Stomach smooth muscle (tissue), 2 donors: ENCODE results near the gene SRSF3.

Experiments used
- H3K27ac ChIP-seq: one replicate; pipeline ENCODE4 v1.7.0; 2013; ENCODE audit warnings: mild to moderate bottlenecking, low read length, inconsistent platforms
- H3K27me3 ChIP-seq, 2 donors: one replicate each; pipeline ENCODE4 v1.7.0; 2013; ENCODE audit warnings: low read length in 2 of 2; ENCODE audit not compliant: insufficient read depth in 2 of 2, control insufficient read depth in 1 of 2
- H3K36me3 ChIP-seq, 2 donors: one replicate each; pipeline ENCODE4 v1.7.0; 2013; ENCODE audit warnings: low read length in 2 of 2; ENCODE audit not compliant: control insufficient read depth in 2 of 2, insufficient read depth in 2 of 2
- H3K4me1 ChIP-seq: one replicate; pipeline ENCODE4 v1.7.0; 2013; ENCODE audit warnings: low read length; ENCODE audit not compliant: control insufficient read depth, insufficient read depth
- H3K4me3 ChIP-seq, 2 donors: one replicate each; pipeline ENCODE4 v1.7.0; 2013; ENCODE audit warnings: low read length in 2 of 2
- H3K9ac ChIP-seq, 2 donors: one replicate each; pipeline ENCODE4 v1.7.0; 2013; ENCODE audit warnings: low read length in 2 of 2, mild to moderate bottlenecking in 1 of 2
- H3K9me3 ChIP-seq, 2 donors: one replicate each; pipeline ENCODE4 v1.7.0; 2013; ENCODE audit warnings: low read length in 2 of 2; ENCODE audit not compliant: control insufficient read depth in 2 of 2
- donor health status: healthy.
- donor health status: Pancreatic carcinoma.

The SRSF3 gene

GRCh38 chr6:36636687-36637418 is 42.7 kb downstream of the SRSF3 start:
- peaks cover 3% of the 10 kb centered on the region for H3K4me1 ChIP-seq
- no peaks in the 10 kb centered on the region for H3K36me3 ChIP-seq
- H3K4me3 ChIP-seq = no peak overlapping the region
- no peak overlapping the region for H3K9ac ChIP-seq
- no peak overlapping the region for H3K27ac ChIP-seq
- H3K27me3 ChIP-seq = no peaks in the 10 kb centered on the region
- H3K9me3 ChIP-seq = no peaks in the 10 kb centered on the region

- Histone ChIP-seq H3K9me3 (no peaks in the 10 kb centered on the region), H3K27me3 (no peaks in the 10 kb centered on the region), H3K4me3 (no peak overlapping the region), H3K36me3 (no peaks in the 10 kb centered on the region), H3K9ac (no peak overlapping the region), H3K4me1 (peaks cover 12% of the 10 kb centered on the region), H3K27ac (no peak overlapping the region)
Observed at GRCh38 chr6:36638579-36638978, 44.4 kb downstream of the SRSF3 start.

- H3K27ac ChIP-seq = no peak overlapping the region
- no peaks in the 10 kb centered on the region for H3K27me3 ChIP-seq
- H3K9me3 ChIP-seq = no peaks in the 10 kb centered on the region
- no peak overlapping the region for H3K4me3 ChIP-seq
- H3K36me3 ChIP-seq = no peaks in the 10 kb centered on the region
- H3K4me1 ChIP-seq = peaks cover 12% of the 10 kb centered on the region
- no peak overlapping the region for H3K9ac ChIP-seq
Observed at GRCh38 chr6:36639171-36639808, 45.1 kb downstream of the SRSF3 start.

GRCh38 chr6:36641543-36641942 is 47.4 kb downstream of the SRSF3 start:
- H3K27me3 ChIP-seq = no peaks in the 10 kb centered on the region
- no peak overlapping the region for H3K27ac ChIP-seq
- no peak overlapping the region for H3K4me3 ChIP-seq
- H3K9me3 ChIP-seq = no peaks in the 10 kb centered on the region
- H3K9ac ChIP-seq = no peak overlapping the region
- no peaks in the 10 kb centered on the region for H3K36me3 ChIP-seq
- peaks cover 12% of the 10 kb centered on the region for H3K4me1 ChIP-seq

- H3K4me3 ChIP-seq = no peak overlapping the region
- no peak overlapping the region for H3K9ac ChIP-seq
- peaks cover 12% of the 10 kb centered on the region for H3K4me1 ChIP-seq
- H3K27me3 ChIP-seq = no peaks in the 10 kb centered on the region
- no peak overlapping the region for H3K27ac ChIP-seq
- no peaks in the 10 kb centered on the region for H3K36me3 ChIP-seq
- no peaks in the 10 kb centered on the region for H3K9me3 ChIP-seq
Observed at GRCh38 chr6:36642913-36643817, 49.0 kb downstream of the SRSF3 start.

- no peak overlapping the region for H3K9ac ChIP-seq
- H3K27ac ChIP-seq = no peak overlapping the region
- peaks cover 12% of the 10 kb centered on the region for H3K4me1 ChIP-seq
Observed at GRCh38 chr6:36643977-36644376, 49.8 kb downstream of the SRSF3 start.

GRCh38 chr6:36649086-36649485 is 54.9 kb downstream of the SRSF3 start:
- Histone ChIP-seq H3K27me3 (no peaks in the 10 kb centered on the region), H3K9me3 (no peaks in the 10 kb centered on the region), H3K27ac (no peak overlapping the region), H3K36me3 (no peaks in the 10 kb centered on the region), H3K4me1 (peaks cover under 1% of the 10 kb centered on the region), H3K9ac (no peak overlapping the region), H3K4me3 (no peak overlapping the region)

More at GRCh38 chr6:36643977-36644376, 49.8 kb downstream of the SRSF3 start:
- no peak overlapping the region for H3K4me3 ChIP-seq
- H3K9me3 ChIP-seq = no peaks in the 10 kb centered on the region
- H3K27me3 ChIP-seq = no peaks in the 10 kb centered on the region
- no peaks in the 10 kb centered on the region for H3K36me3 ChIP-seq

- H3K27me3 ChIP-seq = peaks cover 0 to under 1% of the 10 kb centered on the region in 2 donors
- no peak overlapping the region for H3K27ac ChIP-seq
- H3K9ac ChIP-seq = no peak overlapping the region
- H3K36me3 ChIP-seq = no peaks in the 10 kb centered on the region
- no peaks in the 10 kb centered on the region for H3K9me3 ChIP-seq
- H3K4me3 ChIP-seq = no peak overlapping the region
- no peaks in the 10 kb centered on the region for H3K4me1 ChIP-seq
Observed at GRCh38 chr6:36649701-36650484, 55.7 kb downstream of the SRSF3 start.

GRCh38 chr6:36650848-36651478 is 56.8 kb downstream of the SRSF3 start:
- Histone ChIP-seq H3K27ac (no peak overlapping the region), H3K4me1 (no peaks in the 10 kb centered on the region), H3K27me3 (peaks cover 0 to 3% of the 10 kb centered on the region in 2 donors), H3K36me3 (no peaks in the 10 kb centered on the region), H3K4me3 (no peak overlapping the region), H3K9ac (no peak overlapping the region), H3K9me3 (no peaks in the 10 kb centered on the region)
